DMS53 treated with DMSO at 0.1 percent for 48 hours (cell line): ENCODE results near the gene TMEM109.
"Not testable (repeated sequence)": the region's sequence is repeated elsewhere in the genome, so short reads cannot be mapped to it uniquely, and the experiment has no call there.

Experiments
- DNase-seq: peaks from one replicate; lab custom pipeline; 2025; ENCODE audit not compliant: unreplicated experiment; lab: John Stamatoyannopoulos, UW

TMEM109 gene

GRCh38 chr11:60909680-60910280, 4.2 kb upstream of the TMEM109 start:
- not testable (repeated sequence) for DNase-seq

DNA sequence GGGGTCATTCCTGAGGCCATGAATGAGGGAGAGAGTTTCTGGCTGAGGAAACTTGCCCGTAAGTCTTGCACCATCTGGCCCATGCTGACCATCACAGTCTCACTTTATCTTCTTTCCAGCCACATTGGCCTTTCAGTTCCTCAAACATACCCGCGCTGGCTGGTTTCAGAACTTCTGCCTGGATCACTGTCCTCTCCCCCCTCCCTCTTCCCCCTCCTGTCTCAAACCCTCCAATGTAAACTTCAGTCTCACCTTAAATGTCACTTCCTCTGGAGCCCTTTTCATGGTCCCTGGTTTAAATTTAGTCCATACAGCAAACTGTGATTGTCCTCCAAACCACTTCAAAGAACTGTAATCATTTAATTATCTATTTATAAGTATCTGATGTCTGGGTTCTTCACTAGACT, 3.7 kb upstream of the TMEM109 start:
- no peak for DNase-seq

DNA sequence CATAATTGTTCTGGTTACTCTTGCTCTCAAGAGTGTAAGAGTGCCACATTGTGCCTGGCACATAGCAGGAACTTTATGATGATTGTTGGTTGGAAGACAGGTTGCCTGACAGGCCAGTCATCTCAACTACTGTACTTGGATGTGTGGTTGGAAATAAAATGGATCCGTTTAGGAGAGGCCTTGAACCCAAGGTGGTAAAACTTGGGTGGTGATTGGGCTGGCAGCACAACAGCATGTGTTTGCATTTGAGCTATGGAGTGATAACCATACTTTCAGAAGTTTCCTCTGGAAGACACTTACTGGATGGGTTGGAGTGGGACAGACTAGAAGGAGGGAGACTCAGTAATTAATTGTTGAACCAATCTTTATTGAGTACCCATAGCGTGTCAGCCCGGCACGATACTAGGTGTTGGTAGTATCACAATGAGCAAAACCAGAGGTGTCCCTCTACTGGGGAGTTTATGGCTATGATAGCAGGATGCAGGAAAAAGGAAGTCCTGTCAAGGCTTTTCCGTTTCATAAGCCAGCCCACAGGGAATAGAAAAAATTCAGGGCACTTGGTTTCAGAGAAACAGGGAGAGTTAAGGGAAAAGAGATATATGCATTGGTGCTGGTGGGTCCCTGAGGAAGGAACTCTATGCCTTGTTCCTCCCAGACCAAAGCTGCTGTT, 3.1 kb upstream of the TMEM109 start:
- DNase-seq, result no peak

DNA sequence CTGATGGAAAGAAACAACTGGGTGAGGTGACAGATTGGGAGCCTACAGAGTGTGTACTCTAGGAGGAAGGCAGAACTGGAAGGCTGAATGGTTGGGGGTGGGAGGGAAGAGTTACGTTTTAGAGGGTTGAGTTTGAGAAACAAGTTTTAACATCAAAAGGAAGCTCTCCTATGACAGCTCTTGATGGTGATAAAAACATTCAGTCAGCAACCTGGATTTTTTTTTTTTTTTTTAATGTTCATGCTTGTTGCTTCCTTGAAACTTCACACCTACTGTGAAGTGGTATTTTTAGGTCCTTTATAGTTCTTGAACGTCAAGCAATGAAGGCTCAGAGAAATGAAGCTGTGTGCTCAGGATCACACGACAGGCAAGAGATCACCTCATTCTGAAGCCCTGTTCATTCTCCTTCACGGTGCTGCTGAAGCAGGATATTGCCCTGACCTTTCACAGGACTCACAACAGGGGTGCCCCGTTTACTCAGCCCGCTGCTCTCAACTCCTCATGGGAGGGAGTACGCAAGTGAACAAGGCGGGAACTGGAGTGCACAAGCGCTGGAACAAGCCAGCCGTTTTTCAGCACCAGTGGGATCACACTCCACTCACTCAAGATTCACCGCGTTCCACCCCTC, 1.6 kb upstream of the TMEM109 start:
- DNase-seq, result no peak

- no peak for DNase-seq
These were observed 968 bp upstream of the TMEM109 start for GRCh38 chr11:60912851-60913528.

- DNase-seq, result no peak
These were observed 782 bp downstream of the TMEM109 start for GRCh38 chr11:60914633-60915247.

- no peak for DNase-seq
These were observed 1.4 kb downstream of the TMEM109 start for GRCh38 chr11:60915248-60915914.

DNA sequence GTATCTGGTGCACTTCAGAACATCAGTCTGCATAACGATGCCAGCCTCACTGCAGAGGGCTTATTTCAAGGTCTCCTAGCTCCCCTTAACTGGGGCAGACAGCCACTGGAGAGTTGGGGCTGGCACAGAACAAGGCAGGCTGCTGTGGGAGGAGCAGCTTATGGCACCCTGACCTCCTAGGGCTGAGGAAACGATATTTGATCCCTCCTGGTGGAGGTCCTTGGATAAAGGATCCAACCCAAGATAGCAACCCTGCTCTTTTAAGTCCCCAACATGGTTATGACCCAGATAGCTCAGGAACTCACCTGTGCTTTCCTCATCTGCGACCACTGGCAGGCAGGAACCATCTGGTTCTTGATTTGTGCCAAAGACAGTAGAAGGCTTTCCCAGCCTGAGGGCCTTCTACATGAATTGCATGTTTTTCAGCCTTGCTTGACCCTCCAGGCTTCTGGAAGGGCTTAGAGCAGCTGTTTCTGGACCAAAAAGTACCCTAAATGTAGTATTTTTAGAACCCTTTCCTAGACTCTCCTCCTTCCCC, 2.8 kb downstream of the TMEM109 start:
- DNase-seq, result no peak

GRCh38 chr11:60917267-60917666, 3.3 kb downstream of the TMEM109 start:
- no peak for DNase-seq

DNA sequence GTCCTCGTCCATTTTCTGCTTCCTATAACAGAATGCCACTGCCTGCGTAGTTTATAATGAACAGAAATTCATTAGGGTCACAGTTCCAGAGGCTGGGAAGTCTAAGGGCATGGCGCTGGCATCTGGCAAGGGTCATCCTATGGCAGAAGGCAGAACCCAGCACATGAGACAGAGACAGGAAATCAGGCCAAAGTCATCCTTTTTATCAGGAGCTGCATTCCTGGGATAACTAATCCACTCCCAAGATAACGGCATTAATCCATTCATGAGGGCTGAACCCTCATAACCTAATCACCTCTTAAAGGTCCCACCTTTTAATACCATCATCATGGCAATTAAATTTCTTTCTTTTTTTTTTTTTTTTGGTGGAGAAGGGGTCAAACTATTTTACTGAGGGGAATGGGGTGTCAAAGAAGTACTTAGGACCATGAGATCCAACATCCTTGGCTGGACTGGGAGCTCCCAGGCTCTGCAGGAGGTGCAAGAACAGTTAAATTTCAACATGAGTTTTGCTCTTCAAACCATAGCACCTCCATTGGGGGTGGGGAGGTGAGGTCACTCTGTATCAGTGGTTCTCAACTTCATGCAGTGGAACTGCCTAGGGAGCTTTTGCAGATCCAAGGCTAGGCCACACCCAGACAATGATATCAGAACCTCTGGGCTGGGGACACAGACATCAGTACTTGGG, 4.4 kb downstream of the TMEM109 start:
- no peak for DNase-seq

- no peak for DNase-seq
These were observed 4.9 kb downstream of the TMEM109 start for GRCh38 chr11:60918939-60919265.

DNA sequence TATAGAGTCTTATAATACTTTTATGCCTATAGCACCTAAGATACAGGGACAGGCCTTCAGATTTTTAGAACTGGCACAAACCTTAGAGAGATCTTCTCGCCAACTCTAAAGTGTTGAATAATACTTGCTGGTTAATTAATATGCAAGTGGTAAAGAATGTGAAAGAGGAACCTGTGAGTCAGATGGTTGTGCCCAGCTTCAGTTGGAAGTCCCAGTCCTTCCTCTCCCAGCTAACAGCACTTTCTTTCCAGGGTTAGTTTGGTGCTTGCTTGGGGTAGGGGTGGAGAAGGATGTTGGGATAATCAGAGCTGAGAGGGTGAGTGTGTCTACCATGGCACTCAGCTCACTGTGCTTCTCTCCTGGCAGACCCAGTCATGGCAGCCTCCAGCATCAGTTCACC, 5.4 kb downstream of the TMEM109 start:
- DNase-seq, result no peak

- no peak for DNase-seq
These were observed 6.0 kb downstream of the TMEM109 start for GRCh38 chr11:60919956-60920355.

GRCh38 chr11:60921259-60921658, 7.3 kb downstream of the TMEM109 start:
- DNase-seq, result no peak

GRCh38 chr11:60921777-60922335, 7.9 kb downstream of the TMEM109 start:
- DNase-seq, result no peak

DNA sequence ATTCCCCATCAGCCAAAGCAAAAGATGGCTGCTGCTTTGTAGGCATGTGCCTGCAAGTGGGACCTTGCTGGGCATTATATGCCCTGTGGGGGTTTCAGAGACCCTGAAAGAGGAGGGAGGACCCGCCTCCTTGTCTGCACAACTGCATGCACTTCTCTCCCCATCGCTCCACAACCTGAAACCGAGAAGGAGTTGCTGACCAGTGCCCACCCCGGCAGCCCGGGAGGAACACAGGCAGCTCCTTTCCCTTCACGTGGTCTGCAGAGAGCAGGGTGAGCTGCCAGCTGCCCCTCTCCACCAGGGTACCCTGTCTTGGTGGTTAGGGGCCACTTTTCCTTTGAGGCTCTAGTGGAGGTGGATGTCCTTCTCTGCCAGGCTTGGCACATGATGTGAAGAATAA, 8.9 kb downstream of the TMEM109 start:
- DNase-seq, result no peak

DNA sequence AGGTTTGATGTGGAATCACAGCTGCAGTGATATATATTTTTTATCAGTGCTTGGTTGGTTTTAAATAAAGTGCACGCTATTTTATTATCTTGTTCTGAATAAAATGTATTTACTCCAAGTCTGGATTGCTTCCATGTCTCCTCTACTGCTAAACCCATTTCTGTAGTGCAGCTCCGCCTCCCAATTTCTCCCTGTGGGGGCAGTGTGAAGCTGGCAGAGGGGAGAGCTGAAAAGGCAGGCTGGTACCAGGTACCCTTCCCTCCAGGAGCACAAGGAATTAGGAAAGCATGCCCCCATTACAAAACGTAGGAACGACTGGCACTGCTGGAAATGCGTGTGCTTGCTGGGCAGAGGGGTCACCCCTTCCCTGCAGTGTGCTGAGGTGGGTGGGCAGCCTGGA, 9.4 kb downstream of the TMEM109 start:
- DNase-seq, result no peak

DNA sequence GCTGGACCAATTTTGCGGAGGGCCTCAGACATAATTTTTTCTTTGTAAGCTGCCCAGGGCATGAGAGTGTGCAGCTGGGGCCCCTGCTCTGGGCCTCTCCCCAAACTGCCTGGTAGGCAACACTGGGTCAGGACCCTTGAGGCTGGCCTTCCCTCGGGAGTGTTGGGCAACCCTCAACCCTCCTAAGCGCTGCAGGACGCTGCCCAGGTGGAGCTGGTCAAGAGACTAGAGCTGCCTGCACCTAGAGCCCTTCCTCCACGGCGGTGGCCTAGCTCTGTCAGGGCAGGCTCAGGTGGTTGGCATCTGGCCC, 9.8 kb downstream of the TMEM109 start:
- DNase-seq, result no peak

- peak; percentile 56 for DNase-seq
These were observed 10.3 kb downstream of the TMEM109 start, which contains the start of gene TMEM132A for GRCh38 chr11:60924110-60924905. Gene TMEM132A (plus strand): TSS chr11:60924460. CDS start chr11:60924634, 174 bp downstream.
